ENCODE results near the gene CHRNA3.

CHRNA3 gene

DNA sequence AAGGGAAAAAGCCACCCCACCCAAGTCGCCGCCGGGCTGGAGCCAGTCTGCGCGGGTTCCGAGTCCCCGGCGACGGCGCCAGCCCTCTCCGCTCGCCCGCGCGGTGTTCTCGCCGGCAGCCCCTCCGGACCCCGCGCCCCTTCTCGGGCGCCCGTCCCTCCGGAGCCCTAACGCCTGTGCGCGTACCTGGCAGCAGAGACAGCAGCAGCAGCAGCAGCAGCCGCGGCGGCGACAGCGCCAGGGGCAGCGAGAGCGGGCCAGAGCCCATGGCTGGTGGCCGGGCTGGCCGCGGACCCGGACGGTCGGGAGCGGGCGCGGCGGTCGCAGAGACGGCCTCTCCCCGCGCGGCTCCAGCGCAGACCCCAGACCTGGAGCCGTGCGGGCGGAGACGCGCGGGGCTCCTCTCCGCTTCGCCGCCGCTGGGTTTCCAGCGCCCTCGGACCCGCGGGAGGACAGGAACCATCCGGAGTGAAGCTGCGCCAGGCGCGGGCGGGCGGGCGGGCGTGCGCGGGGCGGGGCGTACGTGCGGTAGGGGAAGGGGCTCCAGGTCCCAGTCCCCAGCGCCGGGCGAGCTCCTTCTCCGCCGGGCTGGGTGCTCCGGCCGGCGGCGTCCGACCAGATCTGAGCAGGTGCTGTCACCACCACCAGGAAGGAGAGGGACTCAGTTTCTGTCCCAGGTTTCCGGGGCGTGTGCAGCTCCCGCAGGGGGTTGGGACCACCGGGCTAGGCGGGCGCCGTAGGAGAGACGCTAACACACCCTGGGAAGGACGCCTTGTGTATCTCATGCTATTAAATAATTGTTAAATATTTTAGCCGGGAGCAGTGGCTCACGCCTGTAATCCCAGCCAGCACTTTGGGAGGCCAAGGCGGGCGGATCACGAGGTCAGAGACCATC lies at the start of gene CHRNA3:
TSS of gene CHRNA3 (minus strand) at position 470 of the 895 bp plus-strand sequence. CDS start at position 268, 202 bp downstream.
- peak within 1 kb of the TSS; percentile 23 for H3K4me3 ChIP-seq (ENCODE audit: low read depth, low read length)

DNA sequence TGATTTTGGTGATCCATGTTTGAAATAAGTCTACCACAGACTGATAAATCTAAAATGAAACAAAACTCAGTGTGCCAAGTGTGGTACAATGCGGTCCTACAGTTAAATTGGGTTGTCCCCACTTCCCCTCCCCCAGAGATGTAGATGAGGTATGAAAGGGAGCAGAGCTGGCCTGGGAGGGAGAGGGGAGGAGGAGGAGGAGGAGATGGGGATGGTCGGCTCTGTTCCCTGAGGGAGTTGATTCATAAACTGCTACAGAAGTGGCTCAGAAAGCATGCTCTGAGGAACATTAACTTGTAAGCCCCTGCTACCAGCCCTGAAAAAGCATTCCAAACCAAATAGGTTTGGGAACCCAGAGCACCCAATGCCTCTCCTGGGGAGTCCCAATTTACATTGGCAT lies 48.2 kb upstream of the CHRNA3 start:
- DNase-seq (ENCODE audit: low read depth): no peak

More for the DNA sequence above, at the start of gene CHRNA3:
- DNase-seq (ENCODE audit: low read depth): no peak

DNA sequence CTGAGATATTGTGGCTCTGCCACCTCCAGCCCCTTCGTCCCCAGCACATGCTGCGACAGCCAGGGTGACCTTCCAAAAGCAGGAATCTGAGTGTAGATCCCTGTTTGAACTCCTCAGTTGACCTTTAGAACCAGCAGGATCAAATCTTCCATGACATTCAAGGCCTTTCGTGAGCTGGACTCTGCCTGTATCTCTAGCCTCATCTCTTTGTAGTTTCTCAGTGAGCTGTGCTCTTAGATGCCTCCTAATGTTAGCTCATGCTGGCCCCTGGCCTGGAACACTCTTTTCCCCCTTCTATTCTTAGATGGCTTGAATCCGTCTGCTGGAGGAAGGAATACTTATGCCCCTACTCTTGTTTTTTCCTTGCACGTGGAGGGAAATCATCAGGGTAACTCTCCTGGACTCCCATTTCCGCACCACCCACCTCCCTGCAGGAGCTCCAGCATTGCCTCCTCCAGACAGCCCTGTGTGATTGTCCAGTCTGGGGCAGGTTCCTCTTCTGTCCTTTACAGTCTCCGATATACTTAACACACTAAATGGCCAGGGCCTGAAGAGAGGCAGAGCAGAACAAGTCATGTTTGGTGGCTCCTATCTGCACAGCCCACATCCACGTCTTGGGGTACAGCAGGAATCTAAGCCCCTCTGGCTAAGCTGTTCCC lies 46.9 kb upstream of the CHRNA3 start:
- H3K4me3 ChIP-seq (ENCODE audit: low read depth, low read length): no peak overlapping the region
- no peak for DNase-seq (ENCODE audit: low read depth)

More for the DNA sequence above, 48.2 kb upstream of the CHRNA3 start:
- no peak overlapping the region for H3K4me3 ChIP-seq (ENCODE audit: low read depth, low read length)

GRCh38 chr15:78666010-78666409 lies 45.2 kb upstream of the CHRNA3 start:
- H3K4me3 ChIP-seq (ENCODE audit: low read depth, low read length): no peak overlapping the region
- no peak for DNase-seq (ENCODE audit: low read depth)

DNA sequence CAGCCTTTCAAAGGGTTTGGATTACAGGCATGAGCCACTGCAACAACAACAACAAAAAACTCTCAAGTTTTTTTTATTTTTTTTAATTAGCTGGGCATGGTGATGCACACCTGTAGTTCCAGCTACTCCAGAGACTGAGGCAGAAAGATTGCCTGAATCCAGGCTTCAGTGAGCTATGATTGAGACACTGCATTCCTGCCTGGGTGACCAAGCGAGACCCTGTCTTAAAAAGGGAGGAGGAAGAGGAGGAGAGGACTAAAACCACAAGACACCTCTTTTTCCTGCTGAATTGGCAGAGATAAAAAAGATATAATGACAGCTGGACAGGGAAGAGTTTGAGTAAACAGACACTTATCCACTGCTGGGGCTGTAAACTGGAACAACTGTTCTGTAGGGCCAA lies 42.9 kb upstream of the CHRNA3 start:
- no peak for DNase-seq (ENCODE audit: low read depth)
- H3K4me3 ChIP-seq (ENCODE audit: low read depth, low read length): no peak overlapping the region

DNA sequence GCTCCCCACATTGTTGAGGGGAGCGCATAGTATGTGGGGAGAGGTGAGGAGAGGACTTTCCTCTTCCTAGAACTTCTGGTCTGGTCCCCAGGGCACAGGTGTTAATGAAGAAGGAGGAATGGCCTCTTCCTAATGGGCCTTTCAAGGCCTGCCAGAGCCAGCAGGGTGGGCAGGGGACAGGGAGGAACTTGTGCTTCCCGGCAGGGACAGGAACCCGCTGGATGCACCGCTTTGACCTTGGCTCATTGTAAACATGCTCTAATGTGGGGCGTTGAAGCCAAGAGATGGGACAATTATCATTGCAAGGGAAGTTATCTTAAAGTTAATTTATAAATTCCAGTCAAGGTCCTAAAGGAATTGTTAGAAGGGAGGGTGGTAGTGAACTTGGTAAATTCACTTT lies 41.2 kb upstream of the CHRNA3 start:
- H3K4me3 ChIP-seq (ENCODE audit: low read depth, low read length): no peak overlapping the region
- no peak for DNase-seq (ENCODE audit: low read depth)

GRCh38 chr15:78661001-78661400 lies 40.2 kb upstream of the CHRNA3 start:
- no peak for DNase-seq (ENCODE audit: low read depth)

GRCh38 chr15:78660584-78660983 lies 39.8 kb upstream of the CHRNA3 start:
- H3K4me3 ChIP-seq (ENCODE audit: low read depth, low read length): no peak overlapping the region
- DNase-seq (ENCODE audit: low read depth): no peak

More at GRCh38 chr15:78661001-78661400, 40.2 kb upstream of the CHRNA3 start:
- H3K4me3 ChIP-seq (ENCODE audit: low read depth, low read length): no peak overlapping the region

- DNase-seq (ENCODE audit: low read depth): no peak
- H3K4me3 ChIP-seq (ENCODE audit: low read depth, low read length): no peak overlapping the region
These were observed 38.0 kb upstream of the CHRNA3 start for GRCh38 chr15:78658823-78659222.

DNA sequence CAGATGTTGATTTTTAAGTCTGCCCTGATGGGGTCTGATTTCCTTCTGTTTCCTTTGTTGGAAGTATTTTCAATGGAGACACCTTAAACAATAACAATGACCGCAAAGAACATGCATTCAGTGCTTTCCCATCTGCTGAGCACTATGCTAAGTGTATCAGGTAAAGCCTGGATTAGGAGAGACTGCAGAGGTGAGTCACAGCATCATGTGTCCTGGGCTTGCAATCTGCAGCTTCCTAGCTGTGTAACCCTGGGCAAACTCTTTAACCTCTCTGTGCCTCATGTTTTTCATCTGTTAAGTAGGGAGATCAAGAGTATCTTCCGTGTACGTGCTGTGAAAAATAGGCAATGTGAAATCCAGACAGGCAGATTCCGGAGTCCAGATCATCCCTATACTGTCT lies 33.5 kb upstream of the CHRNA3 start:
- DNase-seq (ENCODE audit: low read depth): no peak
- no peak overlapping the region for H3K4me3 ChIP-seq (ENCODE audit: low read depth, low read length)

DNA sequence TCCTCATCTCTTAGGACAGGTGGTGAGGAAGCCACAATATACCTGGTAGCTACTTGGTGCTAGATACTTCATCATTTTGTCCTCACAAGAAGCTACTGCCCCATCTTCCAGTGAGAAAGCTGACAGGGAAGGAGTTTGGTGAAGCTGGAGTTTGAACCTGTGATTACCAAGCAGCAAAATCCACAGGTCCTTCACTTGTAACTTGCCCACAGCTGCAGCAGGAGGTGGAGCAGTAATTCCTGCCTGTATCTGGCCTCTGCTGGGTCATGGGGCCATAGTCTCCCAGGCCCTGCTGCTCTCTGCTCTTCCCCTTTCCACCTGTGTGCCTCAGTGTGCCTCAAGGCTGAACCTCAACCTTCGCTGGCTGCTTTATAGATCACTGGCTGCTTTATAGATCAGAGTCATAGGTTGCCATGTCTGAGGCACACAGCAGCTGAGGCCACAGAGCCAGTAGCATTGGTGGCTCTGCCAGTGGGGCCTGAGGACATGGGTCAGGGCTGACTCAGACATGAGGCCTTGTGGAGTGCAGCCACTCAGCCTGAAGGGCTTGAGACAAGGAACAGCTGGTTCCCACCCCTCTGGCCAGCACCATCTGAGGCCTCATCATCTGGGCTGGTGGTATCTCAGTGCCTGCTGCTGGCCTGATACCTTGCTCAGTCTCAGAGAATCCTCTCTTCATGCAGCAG lies 31.3 kb upstream of the CHRNA3 start:
- no peak overlapping the region for H3K4me3 ChIP-seq (ENCODE audit: low read depth, low read length)
- no peak for DNase-seq (ENCODE audit: low read depth)

GRCh38 chr15:78651007-78651406 lies 30.2 kb upstream of the CHRNA3 start:
- no peak for DNase-seq (ENCODE audit: low read depth)
- no peak overlapping the region for H3K4me3 ChIP-seq (ENCODE audit: low read depth, low read length)

DNA sequence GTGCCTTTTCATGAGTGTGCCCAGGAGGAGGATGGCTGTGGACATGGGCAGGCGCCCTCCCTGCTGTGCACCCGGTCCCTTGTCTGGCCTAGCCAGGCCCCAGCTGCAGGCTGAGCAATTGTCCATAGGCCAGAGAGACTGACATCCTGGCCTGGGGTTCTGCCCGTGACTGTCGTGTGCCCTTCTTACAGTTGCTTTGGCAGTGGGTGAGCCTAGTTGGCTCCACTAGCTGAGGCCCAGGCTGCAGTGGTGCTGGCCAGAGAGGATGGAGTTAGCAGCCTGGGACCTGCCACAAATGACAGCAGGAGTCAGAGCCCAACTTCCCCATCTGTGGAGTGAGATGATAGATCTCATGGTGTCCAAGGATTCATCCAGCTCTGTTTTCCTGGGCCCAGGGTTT lies 29.2 kb upstream of the CHRNA3 start:
- DNase-seq (ENCODE audit: low read depth): no peak
- no peak overlapping the region for H3K4me3 ChIP-seq (ENCODE audit: low read depth, low read length)

DNA sequence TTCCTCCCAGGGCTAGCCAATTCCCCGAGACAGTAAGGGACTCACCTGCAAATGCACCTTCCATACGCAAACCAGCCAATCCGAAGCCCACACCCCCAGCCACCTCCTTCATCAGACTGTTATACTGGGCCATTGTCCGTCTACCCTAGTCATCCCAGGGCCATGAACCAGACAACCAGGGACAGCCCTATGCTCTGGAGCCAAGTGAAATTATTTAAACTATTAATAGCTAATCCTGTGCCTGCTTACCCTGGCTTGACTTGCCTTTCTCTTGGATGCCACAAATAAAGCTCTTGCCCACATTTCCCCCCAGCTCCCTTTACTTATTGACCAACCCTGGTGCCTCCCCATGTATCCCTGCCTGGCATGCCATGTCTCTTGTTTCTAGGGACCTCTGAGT lies 24.2 kb upstream of the CHRNA3 start:
- DNase-seq (ENCODE audit: low read depth): no peak
- no peak overlapping the region for H3K4me3 ChIP-seq (ENCODE audit: low read depth, low read length)

DNA sequence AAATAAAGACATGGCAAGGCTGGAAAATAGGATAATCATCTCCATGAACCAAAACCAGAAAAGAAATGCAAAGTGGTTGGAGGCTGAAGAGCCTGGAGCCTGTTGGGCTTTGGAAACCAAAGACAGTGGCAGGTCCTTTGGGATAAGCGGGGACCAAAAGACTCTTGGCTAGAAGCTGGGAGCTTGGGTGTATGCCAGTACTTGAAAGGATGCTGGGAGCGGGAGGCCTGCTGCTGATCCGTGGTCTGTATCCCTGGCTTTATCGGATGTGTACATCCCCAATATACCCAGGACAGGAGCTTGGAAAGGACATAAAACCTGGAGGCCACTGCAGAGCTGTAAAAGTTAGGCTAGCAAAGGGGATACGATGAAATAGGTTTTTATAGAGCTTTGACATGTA lies 21.5 kb upstream of the CHRNA3 start:
- DNase-seq (ENCODE audit: low read depth): no peak
- H3K4me3 ChIP-seq (ENCODE audit: low read depth, low read length): no peak overlapping the region

GRCh38 chr15:78641749-78642275 lies 21.0 kb upstream of the CHRNA3 start:
- DNase-seq (ENCODE audit: low read depth): no peak
- no peak overlapping the region for H3K4me3 ChIP-seq (ENCODE audit: low read depth, low read length)

- no peak for DNase-seq (ENCODE audit: low read depth)
- peak within 1 kb of the TSS; percentile 48 for H3K4me3 ChIP-seq (ENCODE audit: low read depth, low read length)
These were observed 20.4 kb upstream of the CHRNA3 start, which contains the start of gene CHRNB4 for GRCh38 chr15:78641102-78641748. Gene CHRNB4, minus strand, starts transcription at chr15:78641210. Its CDS starts 77 bp downstream, at chr15:78641133.

- H3K4me3 ChIP-seq (ENCODE audit: low read depth, low read length): peak overlapping the region; percentile 48
- no peak for DNase-seq (ENCODE audit: low read depth)
These were observed 19.8 kb upstream of the CHRNA3 start for GRCh38 chr15:78640527-78641101.

Data from skeletal muscle cell (primary cell).